GM21367 (cell line): Measurements from ENCODE around the gene LTN1.
"Not testable (repeated sequence)": the region's sequence is repeated elsewhere in the genome, so short reads cannot be mapped to it uniquely, and the experiment has no call there.

Experiments used
- ATAC-seq: cut with Tn5 transposase; IDR thresholded peaks from one replicate; pipeline ENCODE4 v1.9.1; 2021; ENCODE audit not compliant: unreplicated experiment

Gene LTN1, protein sequence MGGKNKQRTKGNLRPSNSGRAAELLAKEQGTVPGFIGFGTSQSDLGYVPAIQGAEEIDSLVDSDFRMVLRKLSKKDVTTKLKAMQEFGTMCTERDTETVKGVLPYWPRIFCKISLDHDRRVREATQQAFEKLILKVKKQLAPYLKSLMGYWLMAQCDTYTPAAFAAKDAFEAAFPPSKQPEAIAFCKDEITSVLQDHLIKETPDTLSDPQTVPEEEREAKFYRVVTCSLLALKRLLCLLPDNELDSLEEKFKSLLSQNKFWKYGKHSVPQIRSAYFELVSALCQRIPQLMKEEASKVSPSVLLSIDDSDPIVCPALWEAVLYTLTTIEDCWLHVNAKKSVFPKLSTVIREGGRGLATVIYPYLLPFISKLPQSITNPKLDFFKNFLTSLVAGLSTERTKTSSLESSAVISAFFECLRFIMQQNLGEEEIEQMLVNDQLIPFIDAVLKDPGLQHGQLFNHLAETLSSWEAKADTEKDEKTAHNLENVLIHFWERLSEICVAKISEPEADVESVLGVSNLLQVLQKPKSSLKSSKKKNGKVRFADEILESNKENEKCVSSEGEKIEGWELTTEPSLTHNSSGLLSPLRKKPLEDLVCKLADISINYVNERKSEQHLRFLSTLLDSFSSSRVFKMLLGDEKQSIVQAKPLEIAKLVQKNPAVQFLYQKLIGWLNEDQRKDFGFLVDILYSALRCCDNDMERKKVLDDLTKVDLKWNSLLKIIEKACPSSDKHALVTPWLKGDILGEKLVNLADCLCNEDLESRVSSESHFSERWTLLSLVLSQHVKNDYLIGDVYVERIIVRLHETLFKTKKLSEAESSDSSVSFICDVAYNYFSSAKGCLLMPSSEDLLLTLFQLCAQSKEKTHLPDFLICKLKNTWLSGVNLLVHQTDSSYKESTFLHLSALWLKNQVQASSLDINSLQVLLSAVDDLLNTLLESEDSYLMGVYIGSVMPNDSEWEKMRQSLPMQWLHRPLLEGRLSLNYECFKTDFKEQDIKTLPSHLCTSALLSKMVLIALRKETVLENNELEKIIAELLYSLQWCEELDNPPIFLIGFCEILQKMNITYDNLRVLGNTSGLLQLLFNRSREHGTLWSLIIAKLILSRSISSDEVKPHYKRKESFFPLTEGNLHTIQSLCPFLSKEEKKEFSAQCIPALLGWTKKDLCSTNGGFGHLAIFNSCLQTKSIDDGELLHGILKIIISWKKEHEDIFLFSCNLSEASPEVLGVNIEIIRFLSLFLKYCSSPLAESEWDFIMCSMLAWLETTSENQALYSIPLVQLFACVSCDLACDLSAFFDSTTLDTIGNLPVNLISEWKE (N-terminal part only)

DNA sequence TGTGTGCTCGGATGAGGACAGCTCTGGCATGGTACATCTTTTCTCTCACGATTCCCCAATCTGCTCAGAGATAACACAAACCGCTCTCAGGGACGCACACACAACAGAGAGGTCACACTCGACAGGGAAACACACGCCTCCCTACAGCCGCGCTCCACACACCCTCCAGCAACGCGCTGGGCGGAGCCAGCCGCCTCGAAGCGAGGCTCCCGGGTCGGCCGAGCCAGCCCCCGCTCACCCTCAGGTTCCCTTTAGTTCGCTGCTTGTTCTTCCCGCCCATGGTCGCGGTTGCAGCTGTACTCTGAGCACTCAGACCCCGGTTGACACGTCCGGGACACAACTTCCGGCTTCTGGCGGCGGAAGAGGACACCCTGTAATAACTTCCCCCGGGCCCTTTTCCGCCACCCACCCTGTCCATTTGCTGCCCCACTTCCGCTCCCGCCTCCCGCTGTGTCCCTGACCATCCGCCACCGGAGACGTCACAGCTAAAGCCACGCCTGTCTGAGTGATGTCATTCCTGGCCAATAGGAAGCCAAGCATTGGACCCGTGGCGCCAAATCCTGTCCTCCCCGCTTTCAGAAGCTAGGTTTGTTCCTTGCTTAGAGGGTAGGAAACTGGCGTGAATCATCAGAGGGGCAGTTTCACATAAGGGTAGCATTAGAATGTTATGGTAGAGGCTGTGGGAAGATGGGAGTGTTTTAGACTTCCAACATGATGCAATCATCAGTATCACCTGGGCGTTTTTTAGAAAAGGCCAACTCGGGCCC, at the start of gene LTN1:
TSS of gene LTN1 (minus strand) at position 352 of the 767 bp plus-strand sequence. CDS start at position 280, 72 bp downstream.
- peak; percentile 95 for ATAC-seq

DNA sequence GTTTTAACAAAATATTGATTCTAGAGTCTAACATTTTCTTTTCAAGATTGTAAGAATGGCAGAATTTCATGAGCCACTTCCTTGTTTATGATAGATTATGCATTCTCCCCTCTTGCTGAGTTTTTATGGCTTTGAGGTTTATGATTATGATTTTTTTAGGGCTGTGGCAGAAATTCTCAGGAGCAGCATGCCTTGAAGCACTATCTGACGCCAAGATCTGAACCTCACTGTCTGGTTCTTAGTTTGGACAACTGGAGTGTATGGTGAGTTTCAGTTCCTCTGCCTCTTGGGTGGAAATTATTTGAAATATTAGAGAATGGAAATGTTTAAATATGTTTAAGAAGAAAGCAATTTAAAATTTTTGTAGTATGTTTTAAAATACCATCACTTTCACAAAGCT, 42.0 kb upstream of the LTN1 start:
- no peak for ATAC-seq

- ATAC-seq, result no peak
These were observed 41.2 kb upstream of the LTN1 start for GRCh38 chr21:29033871-29034270.

DNA sequence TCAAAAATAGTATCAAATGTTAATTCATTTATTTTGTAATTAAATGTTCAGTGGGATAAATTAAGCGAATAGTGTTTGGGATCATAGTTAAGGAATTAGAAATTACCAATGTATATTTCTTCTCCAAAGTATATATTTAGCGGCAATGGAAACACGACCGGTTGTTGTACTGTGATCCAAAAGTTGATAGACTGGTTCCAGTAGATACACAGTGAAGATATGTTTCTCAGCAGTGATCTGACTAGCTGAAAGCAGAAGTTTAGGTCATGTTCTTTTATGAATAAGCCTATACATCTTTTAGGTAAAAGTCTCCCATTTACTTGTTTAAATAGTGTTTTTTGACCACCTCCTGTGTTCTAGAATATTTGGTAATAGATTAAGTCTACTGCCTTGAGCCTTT, 40.6 kb upstream of the LTN1 start:
- ATAC-seq, result no peak

DNA sequence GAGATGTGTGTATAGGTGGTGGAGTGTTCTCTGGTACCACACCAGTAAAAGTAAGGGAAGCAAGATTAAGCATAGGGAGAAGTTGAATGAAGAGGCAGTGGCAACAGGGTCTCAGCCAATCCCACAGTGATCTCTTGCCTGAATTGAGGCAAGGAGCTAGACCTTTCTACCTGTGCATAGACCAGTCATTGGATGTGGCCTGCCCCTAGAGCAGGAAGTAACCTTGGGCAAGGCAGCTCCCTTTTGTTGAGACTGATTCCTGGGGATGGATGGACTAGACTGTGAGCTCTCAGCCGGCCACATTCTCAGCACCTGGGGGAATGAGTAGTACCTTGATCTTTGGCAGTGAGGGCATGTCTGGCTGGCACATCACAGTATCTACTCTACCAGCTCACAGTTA, 38.2 kb upstream of the LTN1 start:
- ATAC-seq, result no peak

DNA sequence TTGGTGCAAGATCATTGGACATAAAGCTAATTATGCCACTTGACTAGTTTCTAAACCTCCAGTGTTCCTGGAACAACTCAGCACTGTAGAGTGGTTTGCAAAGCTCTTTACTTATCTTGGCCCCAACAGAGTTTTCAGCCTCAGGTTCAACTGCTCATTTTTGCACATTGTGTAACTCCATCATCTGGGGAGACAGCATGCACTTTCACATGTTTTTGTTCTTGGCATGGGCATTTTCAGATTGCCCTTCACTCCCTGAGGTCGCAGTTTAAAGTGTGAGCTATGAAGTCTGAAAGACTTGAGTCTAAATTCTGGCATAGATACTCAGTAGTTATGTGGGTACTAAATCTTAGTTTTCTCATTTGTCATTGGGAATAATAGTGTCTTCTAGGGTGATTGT, 36.8 kb upstream of the LTN1 start:
- ATAC-seq, result no peak

- ATAC-seq, result no peak
These were observed 32.6 kb upstream of the LTN1 start for GRCh38 chr21:29025328-29025713.

DNA sequence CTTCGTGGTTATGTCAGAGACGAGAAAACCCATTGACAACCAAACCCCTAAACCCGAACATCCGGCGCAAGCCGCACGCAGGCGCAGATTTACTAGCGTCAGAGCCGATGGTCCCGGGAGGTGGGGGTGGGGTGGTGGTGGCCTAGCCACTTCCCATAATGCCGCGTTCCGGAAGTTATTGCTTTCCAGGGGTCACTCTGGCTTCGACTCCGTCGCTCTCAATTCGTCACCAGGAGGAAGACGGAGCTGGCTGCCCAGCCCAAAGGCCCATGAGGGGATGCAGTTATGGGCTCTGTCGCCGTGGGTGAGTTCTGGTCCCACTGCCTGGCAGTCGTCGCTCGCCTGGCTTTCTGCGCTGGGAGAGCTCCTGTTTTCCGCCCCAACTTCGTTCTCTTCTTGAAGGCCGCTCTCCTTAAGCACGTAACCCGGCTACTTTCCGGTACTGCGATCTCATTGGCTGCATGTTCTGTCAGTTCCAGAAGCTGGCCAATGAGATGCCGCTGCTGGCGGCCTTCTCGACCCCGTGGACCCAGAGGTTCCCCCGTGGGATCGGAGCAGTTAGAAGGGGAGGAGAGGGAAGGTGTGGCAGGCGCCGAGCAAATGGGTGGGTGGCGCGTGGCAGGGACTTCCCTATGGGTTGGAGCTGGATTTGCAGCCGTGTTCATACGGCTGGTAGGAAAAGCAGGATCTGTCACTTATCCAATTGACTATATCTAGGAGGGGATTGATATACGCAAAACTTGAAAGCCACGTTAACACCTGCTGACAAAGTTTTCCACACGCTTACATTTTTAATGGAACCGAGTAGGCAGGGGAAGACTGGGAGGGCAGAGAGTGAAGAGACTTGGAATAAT, 32.0 kb upstream of the LTN1 start, which contains the start of gene USP16:
TSS of gene USP16 (plus strand) at position 195 of the 854 bp plus-strand sequence. CDS start 3,246 bp downstream, outside the sequence.
- peak; percentile 95 for ATAC-seq

DNA sequence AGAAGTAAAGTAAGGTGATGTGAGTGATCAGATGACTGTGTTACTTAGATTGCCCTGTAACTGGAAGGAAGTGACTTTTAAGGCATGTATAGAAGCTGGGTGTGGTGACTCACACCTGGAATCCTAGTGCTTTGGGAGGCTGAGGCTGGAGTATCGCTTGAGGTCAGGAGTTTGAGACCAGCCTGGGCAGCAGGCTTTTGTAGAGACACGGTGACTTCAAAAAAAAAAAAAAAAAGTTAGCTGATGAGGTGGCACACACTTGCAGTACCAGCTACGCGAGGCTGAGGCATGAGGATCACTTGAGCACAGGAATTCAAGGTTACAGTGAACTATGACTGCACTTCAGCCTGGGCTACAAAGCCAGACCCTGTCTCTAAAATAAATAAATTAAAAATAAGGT, 29.5 kb upstream of the LTN1 start:
- no peak for ATAC-seq

DNA sequence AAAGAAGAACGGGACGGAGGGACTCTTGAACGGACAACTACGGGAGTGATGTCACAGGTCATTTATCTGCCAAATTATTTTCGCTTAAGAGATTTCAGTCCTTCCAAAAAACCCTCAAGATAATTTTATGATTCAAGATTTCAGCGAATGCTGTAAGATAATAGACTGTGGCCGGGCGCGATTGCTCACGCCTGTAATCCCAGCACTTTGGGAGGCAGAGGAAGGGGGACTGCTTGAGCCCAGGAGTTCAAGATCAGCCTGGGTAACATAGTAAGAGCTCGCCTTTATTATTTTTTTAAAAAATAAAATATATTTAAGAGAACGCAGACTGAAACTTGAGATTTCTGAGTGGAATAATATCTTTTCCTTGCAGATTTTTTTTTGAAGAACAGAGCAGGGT, 25.9 kb upstream of the LTN1 start:
- ATAC-seq, result peak; percentile 15

DNA sequence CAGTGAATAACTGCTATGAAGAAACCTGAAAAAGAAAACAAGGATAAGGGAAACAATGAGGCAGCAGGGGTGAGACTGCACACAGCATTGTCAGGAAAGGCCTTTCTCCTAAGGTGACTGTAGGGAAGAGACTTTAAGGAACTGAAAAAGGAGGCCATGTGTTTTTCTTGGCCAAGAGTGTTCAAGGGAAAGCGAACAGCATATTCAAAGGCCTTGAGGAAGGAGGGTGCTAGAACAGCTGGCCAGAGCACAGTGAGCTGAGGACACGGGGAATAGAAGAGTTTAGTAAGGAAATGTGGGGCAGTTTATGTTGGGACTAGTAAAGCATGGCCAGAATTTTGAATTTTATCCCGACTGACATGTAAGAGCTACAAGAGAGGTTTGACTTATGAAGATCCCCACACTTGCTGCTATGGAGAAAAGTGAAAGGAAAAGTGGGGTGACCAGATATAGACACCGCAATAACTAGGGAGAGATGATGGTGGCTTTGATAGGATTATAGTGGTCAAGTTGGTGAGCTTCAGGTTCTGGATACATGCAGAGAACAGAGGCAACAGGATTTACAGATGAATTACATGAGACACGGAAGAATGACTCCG, 25.1 kb upstream of the LTN1 start:
- ATAC-seq, result no peak

GRCh38 chr21:29011236-29011635, 18.6 kb upstream of the LTN1 start:
- ATAC-seq, result not testable (repeated sequence)

DNA sequence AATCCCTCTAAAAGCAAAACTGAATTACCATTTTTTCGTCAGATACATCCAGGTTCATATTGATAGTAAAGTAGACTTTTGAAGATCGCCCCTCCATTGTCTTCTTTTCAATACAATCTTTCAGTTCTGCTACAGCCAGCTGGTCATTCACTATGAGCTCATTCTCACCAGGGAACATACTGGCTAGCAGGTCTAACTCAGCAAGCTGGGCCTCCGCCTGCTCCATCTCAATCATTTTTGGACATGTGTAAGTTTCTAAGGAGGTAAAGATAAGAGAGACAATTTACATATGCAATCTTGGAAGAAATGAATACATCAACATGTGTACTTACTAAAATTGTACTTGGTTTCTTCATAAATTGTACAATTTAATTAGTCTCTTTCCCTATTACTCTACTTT, 15.7 kb upstream of the LTN1 start:
- no peak for ATAC-seq

GRCh38 chr21:29007810-29008209, 15.1 kb upstream of the LTN1 start:
- no peak for ATAC-seq

DNA sequence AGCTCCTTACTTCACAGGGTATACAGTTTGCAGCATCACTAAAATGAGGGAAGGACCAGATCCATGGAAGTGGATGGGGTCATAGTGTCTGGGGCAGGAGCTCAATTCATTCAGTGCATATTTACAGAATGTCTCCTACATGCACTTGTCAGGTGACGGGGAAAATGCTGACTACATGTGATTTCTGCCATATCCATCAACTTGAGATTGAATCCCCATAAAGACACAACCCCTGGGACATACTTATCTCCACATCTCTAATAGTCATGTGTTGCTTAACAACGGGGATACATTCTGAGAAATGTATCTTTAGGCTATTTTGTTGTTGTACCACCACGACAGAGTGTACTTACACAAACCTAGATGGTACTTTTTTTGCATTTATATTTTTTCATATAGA, 14.5 kb upstream of the LTN1 start:
- ATAC-seq, result no peak

GRCh38 chr21:29005696-29006095, 13.0 kb upstream of the LTN1 start:
- ATAC-seq, result no peak

GRCh38 chr21:29002442-29003144, 9.9 kb upstream of the LTN1 start:
- ATAC-seq, result peak; percentile 99

GRCh38 chr21:28993293-28993629, 584 bp upstream of the LTN1 start:
- ATAC-seq, result no peak
